ENCODE measurements around the gene CAPG. TPM values are rescaled to one million over a fixed set of nuclear protein-coding genes. Genes with fewer than 3 reads are reported as not detected.
A peak's percentile ranks its signal among the peaks of the same experiment; 100 is the strongest.

Gene CAPG
- total RNA-seq, 1 donor from 2014 or later, result 165 TPM

DNA sequence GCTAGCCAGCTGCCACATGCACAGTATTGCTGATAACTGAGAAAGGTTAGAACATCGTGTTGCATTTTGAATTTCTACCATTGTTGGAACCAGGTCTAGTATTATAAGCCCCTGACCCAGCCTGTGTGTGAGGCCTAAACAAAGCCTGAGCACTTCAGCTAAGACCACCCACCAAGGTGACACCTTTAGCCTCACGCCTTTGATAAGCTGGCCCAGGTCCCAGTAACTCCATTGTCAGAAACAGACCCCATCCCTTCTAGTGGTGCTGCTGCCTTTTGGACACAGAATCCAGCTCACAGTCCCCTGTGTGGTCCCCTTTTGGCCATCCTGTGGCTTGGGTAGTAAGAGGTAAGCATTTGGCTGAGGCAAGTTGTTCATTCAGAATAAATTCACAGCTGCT is 54.0 kb downstream of the CAPG start:
- Histone ChIP-seq H3K27me3 (no peaks in the 10 kb centered on the region), H3K36me3 (peaks cover 0 to 24% of the 10 kb centered on the region in 2 donors), H3K9me3 (no peaks in the 10 kb centered on the region), H3K4me3 (no peak overlapping the region), H3K4me1 (peaks cover 30% of the 10 kb centered on the region), H3K27ac (no peak overlapping the region)
- no peak for DNase-seq (ENCODE audit: extremely low spot score in 2 of 2)
- intact Hi-C loops (cut with DNase I), result no loop called here
- TF ChIP-seq POLR2AphosphoS5 (IDR thresholded peaks at IDR 0.05; ENCODE audit: insufficient read depth in 1 of 2, low read depth in 1 of 2), result no peak
- no peak for TF ChIP-seq POLR2A (IDR thresholded peaks at IDR 0.05)
- TF ChIP-seq, protein P1, sequence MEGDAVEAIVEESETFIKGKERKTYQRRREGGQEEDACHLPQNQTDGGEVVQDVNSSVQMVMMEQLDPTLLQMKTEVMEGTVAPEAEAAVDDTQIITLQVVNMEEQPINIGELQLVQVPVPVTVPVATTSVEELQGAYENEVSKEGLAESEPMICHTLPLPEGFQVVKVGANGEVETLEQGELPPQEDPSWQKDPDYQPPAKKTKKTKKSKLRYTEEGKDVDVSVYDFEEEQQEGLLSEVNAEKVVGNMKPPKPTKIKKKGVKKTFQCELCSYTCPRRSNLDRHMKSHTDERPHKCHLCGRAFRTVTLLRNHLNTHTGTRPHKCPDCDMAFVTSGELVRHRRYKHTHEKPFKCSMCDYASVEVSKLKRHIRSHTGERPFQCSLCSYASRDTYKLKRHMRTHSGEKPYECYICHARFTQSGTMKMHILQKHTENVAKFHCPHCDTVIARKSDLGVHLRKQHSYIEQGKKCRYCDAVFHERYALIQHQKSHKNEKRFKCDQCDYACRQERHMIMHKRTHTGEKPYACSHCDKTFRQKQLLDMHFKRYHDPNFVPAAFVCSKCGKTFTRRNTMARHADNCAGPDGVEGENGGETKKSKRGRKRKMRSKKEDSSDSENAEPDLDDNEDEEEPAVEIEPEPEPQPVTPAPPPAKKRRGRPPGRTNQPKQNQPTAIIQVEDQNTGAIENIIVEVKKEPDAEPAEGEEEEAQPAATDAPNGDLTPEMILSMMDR (IDR thresholded peaks at IDR 0.05), result no peak

DNA sequence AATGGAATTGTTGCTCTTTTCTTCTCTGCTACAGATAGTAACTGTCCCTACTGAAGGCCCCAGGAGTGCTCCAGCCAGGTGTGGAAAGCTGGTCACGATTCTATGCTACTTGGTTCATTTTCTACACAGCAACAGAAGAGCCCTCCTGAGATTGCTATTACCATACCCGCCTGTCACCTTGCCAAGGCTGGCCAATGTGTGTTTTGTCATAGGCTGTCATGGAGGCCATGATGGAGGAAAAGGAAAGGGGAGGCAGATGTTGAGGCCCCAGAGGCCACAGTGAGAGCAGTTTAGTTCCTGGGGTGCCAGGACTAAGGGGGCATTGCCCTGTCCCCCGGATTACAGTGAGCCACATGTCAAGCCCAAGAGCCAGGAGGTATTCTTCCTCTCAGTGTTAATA is 54.6 kb downstream of the CAPG start:
- Histone ChIP-seq H3K36me3 (peaks cover 0 to 30% of the 10 kb centered on the region in 2 donors), H3K4me1 (peaks cover 30% of the 10 kb centered on the region), H3K27me3 (no peaks in the 10 kb centered on the region), H3K4me3 (peak overlapping the region; percentile 58 to 76), H3K9me3 (no peaks in the 10 kb centered on the region), H3K27ac (peak overlapping the region; percentile 76)
- TF ChIP-seq POLR2A (IDR thresholded peaks at IDR 0.05), result no peak
- TF ChIP-seq, protein P1 (IDR thresholded peaks at IDR 0.05), result no peak
- no peak for TF ChIP-seq POLR2AphosphoS5 (IDR thresholded peaks at IDR 0.05; ENCODE audit: insufficient read depth in 1 of 2, low read depth in 1 of 2)
- intact Hi-C loops (cut with DNase I), result loop anchor here (2.0 kb wide), 1 partner anchor 29 kb away; the partner anchor contains the start of gene TGOLN2
- no peak for DNase-seq (ENCODE audit: extremely low spot score in 2 of 2)

DNA sequence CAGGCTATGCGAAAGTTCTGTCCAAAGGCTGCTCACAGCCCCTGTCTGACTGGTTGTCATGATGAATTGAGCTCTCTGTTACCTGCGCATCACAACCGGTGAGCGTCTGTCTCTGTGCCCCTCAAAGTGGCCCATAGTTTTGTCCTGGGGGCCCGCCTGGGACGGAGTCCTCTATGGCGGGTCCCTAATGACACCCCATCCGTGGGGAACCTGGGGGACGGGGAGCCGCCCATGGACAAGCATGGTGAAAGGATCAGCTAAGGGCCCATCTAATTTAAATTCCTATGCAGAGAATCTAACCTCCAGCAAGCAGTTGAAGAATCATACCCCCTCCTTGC is 55.1 kb downstream of the CAPG start:
- Histone ChIP-seq H3K27me3 (no peaks in the 10 kb centered on the region), H3K4me1 (peaks cover 30% of the 10 kb centered on the region), H3K36me3 (peaks cover 0 to 35% of the 10 kb centered on the region in 2 donors), H3K9me3 (no peaks in the 10 kb centered on the region), H3K27ac (peak overlapping the region; percentile 76), H3K4me3 (peak overlapping the region; percentile 58 to 76)
- intact Hi-C loops (cut with DNase I), result loop anchor here (2.0 kb wide), 1 partner anchor 28 kb away; the partner anchor contains the start of gene TGOLN2
- TF ChIP-seq POLR2A (IDR thresholded peaks at IDR 0.05) (no peak), POLR2AphosphoS5 (IDR thresholded peaks at IDR 0.05; ENCODE audit: insufficient read depth in 1 of 2, low read depth in 1 of 2) (no peak)
- TF ChIP-seq, protein P1 (IDR thresholded peaks at IDR 0.05), result no peak
- DNase-seq (ENCODE audit: extremely low spot score in 2 of 2), result no peak

DNA sequence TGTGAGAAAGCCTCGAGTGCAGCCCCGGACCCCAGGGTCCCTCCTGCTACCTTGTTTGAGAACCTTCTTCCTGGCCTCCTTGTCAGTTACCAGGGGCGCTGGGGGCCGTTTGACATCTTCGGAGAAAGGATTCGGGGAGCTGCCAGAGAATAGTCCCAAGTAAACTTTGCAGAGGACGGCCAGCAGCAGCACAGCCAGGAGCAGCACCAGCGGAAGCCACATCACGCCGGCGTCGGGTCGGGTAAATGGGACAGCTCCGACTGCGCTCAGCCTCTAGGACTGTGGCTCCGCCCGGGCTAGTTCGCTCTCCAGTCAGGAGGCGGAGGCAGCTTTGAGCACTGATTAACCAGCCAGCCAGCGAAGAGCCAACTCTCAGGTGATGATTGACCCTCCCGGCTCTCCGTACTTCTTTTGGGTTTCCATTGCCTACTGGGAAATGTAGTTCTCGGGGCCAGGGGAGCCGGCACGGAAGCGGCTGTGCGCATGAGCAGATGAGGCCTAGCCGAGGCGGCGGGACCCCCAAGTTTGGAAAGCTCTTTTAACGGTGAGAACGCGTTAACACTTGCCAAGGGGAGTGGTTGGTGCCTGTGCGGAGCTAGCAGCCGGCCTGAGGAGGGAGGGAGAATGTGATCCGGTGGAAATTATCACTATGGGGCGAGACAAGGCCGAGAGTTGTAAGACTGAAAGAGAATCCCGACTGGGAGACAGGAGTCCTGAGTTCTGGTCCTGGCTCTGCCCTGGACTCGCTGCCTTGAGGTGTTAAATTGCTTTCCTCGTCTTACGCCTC is 55.7 kb downstream of the CAPG start, which contains the start of the genes ELMOD3 and RETSAT:
Gene ELMOD3, plus strand, starts transcription at position 484 of the 787 bp plus-strand sequence. CDS start 2,430 bp downstream, outside the sequence.
Gene RETSAT, minus strand, starts transcription at position 243 of the 787 bp plus-strand sequence. Its CDS starts 21 bp downstream, at position 222.
- Histone ChIP-seq H3K9me3 (no peaks in the 10 kb centered on the region), H3K36me3 (peaks cover 0 to 36% of the 10 kb centered on the region in 2 donors), H3K27ac (peak within 1 kb of the TSS; percentile 76), H3K27me3 (no peaks in the 10 kb centered on the region), H3K4me1 (peaks cover 30% of the 10 kb centered on the region), H3K4me3 (peak within 1 kb of the TSS; percentile 58 to 76)
- intact Hi-C loops (cut with DNase I), result loop anchor here (2.0 kb wide), 1 partner anchor 28 kb away; the partner anchor contains the start of gene TGOLN2
- TF ChIP-seq POLR2A (IDR thresholded peaks at IDR 0.05) (peak in 1 of 2 donors; percentile 76), POLR2AphosphoS5 (IDR thresholded peaks at IDR 0.05; ENCODE audit: insufficient read depth in 1 of 2, low read depth in 1 of 2) (peak; percentile 95 to 99)
- TF ChIP-seq, protein P1 (IDR thresholded peaks at IDR 0.05), result no peak
- peak; percentile 99 for DNase-seq (ENCODE audit: extremely low spot score in 2 of 2)

Measured in vagina (tissue), 2 donors.